ENCODE results near the gene VPS4B. TPM values are rescaled to one million over a fixed set of nuclear protein-coding genes. Genes with fewer than 3 reads are reported as not detected.

VPS4B gene
- total RNA-seq, 1 donor, result 47.4 TPM

DNA sequence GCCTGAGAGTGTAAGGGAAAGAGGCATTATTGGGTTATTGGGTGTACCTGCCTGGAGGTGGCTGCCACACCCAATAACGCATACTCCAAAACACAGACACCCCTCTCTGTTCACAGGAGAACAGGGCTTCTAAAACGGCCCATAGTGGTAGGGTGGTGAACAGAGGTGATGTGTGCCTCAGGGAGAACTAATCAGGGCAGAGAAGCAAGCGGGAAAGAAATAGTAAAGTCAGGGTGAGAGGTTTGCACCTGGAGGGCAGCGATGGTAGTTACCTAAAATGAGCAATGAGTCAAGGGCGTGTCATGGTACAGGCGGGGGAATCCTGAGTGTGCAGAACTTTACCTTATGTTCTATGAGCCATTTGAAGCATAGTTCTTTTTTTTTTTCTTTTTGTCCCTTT, 21.6 kb upstream of the VPS4B start:
- Histone ChIP-seq H3K4me3 (ENCODE audit: insufficient read depth, low read length) (no peak overlapping the region), H2AFZ (ENCODE audit: low read length) (no peak overlapping the region), H3K27ac (ENCODE audit: low read depth, low read length) (no peak overlapping the region), H3K27me3 (ENCODE audit: insufficient read depth, low read length) (no peaks in the 10 kb centered on the region), H3K4me1 (ENCODE audit: insufficient read depth, low read length) (no peaks in the 10 kb centered on the region), H3K79me2 (ENCODE audit: insufficient read depth, low read length) (no peaks in the 10 kb centered on the region), H3K36me3 (ENCODE audit: insufficient read depth, low read length) (no peaks in the 10 kb centered on the region), H3K9me3 (ENCODE audit: low read depth, low read length) (no peaks in the 10 kb centered on the region), H3K4me2 (ENCODE audit: insufficient read depth, low read length) (no peak overlapping the region), H4K20me1 (ENCODE audit: insufficient read depth, low read length) (no peaks in the 10 kb centered on the region)
- no peak for DNase-seq (ENCODE audit: insufficient read length, low spot score, missing footprints)
- TF ChIP-seq, protein P1, sequence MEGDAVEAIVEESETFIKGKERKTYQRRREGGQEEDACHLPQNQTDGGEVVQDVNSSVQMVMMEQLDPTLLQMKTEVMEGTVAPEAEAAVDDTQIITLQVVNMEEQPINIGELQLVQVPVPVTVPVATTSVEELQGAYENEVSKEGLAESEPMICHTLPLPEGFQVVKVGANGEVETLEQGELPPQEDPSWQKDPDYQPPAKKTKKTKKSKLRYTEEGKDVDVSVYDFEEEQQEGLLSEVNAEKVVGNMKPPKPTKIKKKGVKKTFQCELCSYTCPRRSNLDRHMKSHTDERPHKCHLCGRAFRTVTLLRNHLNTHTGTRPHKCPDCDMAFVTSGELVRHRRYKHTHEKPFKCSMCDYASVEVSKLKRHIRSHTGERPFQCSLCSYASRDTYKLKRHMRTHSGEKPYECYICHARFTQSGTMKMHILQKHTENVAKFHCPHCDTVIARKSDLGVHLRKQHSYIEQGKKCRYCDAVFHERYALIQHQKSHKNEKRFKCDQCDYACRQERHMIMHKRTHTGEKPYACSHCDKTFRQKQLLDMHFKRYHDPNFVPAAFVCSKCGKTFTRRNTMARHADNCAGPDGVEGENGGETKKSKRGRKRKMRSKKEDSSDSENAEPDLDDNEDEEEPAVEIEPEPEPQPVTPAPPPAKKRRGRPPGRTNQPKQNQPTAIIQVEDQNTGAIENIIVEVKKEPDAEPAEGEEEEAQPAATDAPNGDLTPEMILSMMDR (IDR thresholded peaks at IDR 0.05; ENCODE audit: extremely low read depth, low read depth, low read length), result no peak

DNA sequence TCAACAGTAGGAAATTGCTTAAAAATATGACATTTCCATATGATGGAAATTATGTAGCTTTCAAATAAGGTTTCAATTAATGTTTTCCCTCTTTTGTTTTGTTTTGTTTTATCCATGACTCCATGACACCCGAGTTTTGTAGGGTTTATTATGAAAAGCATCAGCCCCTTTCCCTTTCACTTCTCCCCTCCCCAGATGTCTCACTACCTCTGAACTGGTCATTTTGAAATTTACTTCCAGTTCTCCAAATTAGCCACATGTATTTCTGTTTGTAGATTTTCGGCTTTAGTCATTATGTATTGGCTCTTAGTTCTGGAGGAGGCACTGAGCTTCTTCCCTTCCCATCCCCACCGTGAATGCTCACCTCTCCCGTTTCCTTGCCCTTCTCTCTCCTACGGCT, 18.6 kb upstream of the VPS4B start:
- TF ChIP-seq, protein P1 (IDR thresholded peaks at IDR 0.05; ENCODE audit: extremely low read depth, low read depth, low read length), result no peak
- Histone ChIP-seq H3K27me3 (ENCODE audit: insufficient read depth, low read length) (no peaks in the 10 kb centered on the region), H3K4me3 (ENCODE audit: insufficient read depth, low read length) (no peak overlapping the region), H3K79me2 (ENCODE audit: insufficient read depth, low read length) (no peaks in the 10 kb centered on the region), H3K36me3 (ENCODE audit: insufficient read depth, low read length) (no peaks in the 10 kb centered on the region), H3K4me1 (ENCODE audit: insufficient read depth, low read length) (no peaks in the 10 kb centered on the region), H3K9me3 (ENCODE audit: low read depth, low read length) (no peaks in the 10 kb centered on the region), H3K4me2 (ENCODE audit: insufficient read depth, low read length) (no peak overlapping the region), H4K20me1 (ENCODE audit: insufficient read depth, low read length) (no peaks in the 10 kb centered on the region), H2AFZ (ENCODE audit: low read length) (no peak overlapping the region), H3K27ac (ENCODE audit: low read depth, low read length) (no peak overlapping the region)
- DNase-seq (ENCODE audit: insufficient read length, low spot score, missing footprints), result no peak

- no peaks in the 10 kb centered on the region for H3K4me1 ChIP-seq (ENCODE audit: insufficient read depth, low read length)
- no peaks in the 10 kb centered on the region for H3K36me3 ChIP-seq (ENCODE audit: insufficient read depth, low read length)
- peak; percentile 57 for DNase-seq (ENCODE audit: insufficient read length, low spot score, missing footprints)
- TF ChIP-seq, protein P1 (IDR thresholded peaks at IDR 0.05; ENCODE audit: extremely low read depth, low read depth, low read length), result no peak
- H3K27me3 ChIP-seq (ENCODE audit: insufficient read depth, low read length), result no peaks in the 10 kb centered on the region
- H2AFZ ChIP-seq (ENCODE audit: low read length), result no peak overlapping the region
- no peaks in the 10 kb centered on the region for H3K9me3 ChIP-seq (ENCODE audit: low read depth, low read length)
- no peak overlapping the region for H3K4me3 ChIP-seq (ENCODE audit: insufficient read depth, low read length)
- no peak overlapping the region for H3K4me2 ChIP-seq (ENCODE audit: insufficient read depth, low read length)
- H3K27ac ChIP-seq (ENCODE audit: low read depth, low read length), result no peak overlapping the region
- H4K20me1 ChIP-seq (ENCODE audit: insufficient read depth, low read length), result no peaks in the 10 kb centered on the region
- H3K79me2 ChIP-seq (ENCODE audit: insufficient read depth, low read length), result no peaks in the 10 kb centered on the region
Observed at GRCh38 chr18:63440219-63440618, 17.9 kb upstream of the VPS4B start.

DNA sequence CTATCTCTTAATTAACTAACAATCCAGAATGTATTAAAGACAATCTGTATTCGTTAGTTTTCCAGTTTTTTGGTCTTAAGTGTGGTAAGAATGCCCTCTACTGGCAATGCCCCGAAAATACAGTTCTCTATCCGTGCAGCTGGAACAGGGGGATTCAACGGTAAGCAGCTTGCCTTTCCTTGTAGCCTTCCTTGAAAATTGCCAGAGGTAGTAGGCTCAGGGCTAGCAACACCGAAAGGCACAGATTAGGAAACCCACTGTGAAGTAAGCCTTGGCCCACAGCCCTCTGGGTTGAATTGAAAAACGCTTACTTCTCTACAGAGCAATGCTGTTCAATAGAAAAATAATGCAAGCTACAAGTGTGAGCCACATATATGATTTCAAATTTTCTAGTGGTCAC, 17.1 kb upstream of the VPS4B start:
- no peak for DNase-seq (ENCODE audit: insufficient read length, low spot score, missing footprints)
- Histone ChIP-seq H3K4me2 (ENCODE audit: insufficient read depth, low read length) (no peak overlapping the region), H3K27ac (ENCODE audit: low read depth, low read length) (no peak overlapping the region), H3K4me1 (ENCODE audit: insufficient read depth, low read length) (no peaks in the 10 kb centered on the region), H3K9me3 (ENCODE audit: low read depth, low read length) (no peaks in the 10 kb centered on the region), H4K20me1 (ENCODE audit: insufficient read depth, low read length) (no peaks in the 10 kb centered on the region), H2AFZ (ENCODE audit: low read length) (peak overlapping the region; percentile 55), H3K4me3 (ENCODE audit: insufficient read depth, low read length) (no peak overlapping the region), H3K27me3 (ENCODE audit: insufficient read depth, low read length) (no peaks in the 10 kb centered on the region), H3K36me3 (ENCODE audit: insufficient read depth, low read length) (no peaks in the 10 kb centered on the region), H3K79me2 (ENCODE audit: insufficient read depth, low read length) (no peaks in the 10 kb centered on the region)
- TF ChIP-seq, protein P1 (IDR thresholded peaks at IDR 0.05; ENCODE audit: extremely low read depth, low read depth, low read length), result peak; percentile 89

Data from osteoblast (primary cell).